GM12878 (cell line): ENCODE measurements around the gene LSM14A.

Experiments
- BCLAF1 ChIP-seq: fragments of 450-650 bp; IDR thresholded peaks from 2 replicates; pipeline ENCODE4 v1.6.1; 2017; ENCODE audit warnings: antibody characterized with exemption, mild to moderate bottlenecking, moderate library complexity
- IRF3 ChIP-seq: fragments of 450-650 bp; IDR thresholded peaks from 2 replicates; pipeline ENCODE4 v1.6.1; 2014; ENCODE audit warnings: mild to moderate bottlenecking
- ZNF217 ChIP-seq: fragments of 450-650 bp; IDR thresholded peaks from 2 replicates; pipeline ENCODE4 v1.6.1; 2017; ENCODE audit warnings: antibody characterized with exemption, mild to moderate bottlenecking
- TF ChIP-seq, protein P1 (sequence below): fragments of 450-650 bp; IDR thresholded peaks from 2 replicates; pipeline ENCODE4 v1.6.1; 2016; ENCODE audit warnings: mild to moderate bottlenecking
- TF ChIP-seq, protein P2 (sequence below), 3 experiments: IDR thresholded peaks in 2 of 3; conservative IDR thresholded peaks in 1 of 3; 2 replicates each; pipeline ENCODE4 v1.5.1; 2011; ENCODE audit warnings: low read depth in 3 of 3, low read length in 3 of 3, mild to moderate bottlenecking in 3 of 3, control low read depth in 2 of 3, moderate library complexity in 2 of 3, inconsistent platforms in 1 of 3, mixed read lengths in 1 of 3; ENCODE audit not compliant: control insufficient read depth in 2 of 3, insufficient read depth in 1 of 3; ENCODE audit errors: extremely low read depth in 1 of 3

- TF ChIP-seq BCLAF1 (no peak), ZNF217 (no peak), IRF3 (no peak)
- TF ChIP-seq, protein P1, sequence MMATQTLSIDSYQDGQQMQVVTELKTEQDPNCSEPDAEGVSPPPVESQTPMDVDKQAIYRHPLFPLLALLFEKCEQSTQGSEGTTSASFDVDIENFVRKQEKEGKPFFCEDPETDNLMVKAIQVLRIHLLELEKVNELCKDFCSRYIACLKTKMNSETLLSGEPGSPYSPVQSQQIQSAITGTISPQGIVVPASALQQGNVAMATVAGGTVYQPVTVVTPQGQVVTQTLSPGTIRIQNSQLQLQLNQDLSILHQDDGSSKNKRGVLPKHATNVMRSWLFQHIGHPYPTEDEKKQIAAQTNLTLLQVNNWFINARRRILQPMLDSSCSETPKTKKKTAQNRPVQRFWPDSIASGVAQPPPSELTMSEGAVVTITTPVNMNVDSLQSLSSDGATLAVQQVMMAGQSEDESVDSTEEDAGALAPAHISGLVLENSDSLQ, result no peak
- TF ChIP-seq, protein P2, sequence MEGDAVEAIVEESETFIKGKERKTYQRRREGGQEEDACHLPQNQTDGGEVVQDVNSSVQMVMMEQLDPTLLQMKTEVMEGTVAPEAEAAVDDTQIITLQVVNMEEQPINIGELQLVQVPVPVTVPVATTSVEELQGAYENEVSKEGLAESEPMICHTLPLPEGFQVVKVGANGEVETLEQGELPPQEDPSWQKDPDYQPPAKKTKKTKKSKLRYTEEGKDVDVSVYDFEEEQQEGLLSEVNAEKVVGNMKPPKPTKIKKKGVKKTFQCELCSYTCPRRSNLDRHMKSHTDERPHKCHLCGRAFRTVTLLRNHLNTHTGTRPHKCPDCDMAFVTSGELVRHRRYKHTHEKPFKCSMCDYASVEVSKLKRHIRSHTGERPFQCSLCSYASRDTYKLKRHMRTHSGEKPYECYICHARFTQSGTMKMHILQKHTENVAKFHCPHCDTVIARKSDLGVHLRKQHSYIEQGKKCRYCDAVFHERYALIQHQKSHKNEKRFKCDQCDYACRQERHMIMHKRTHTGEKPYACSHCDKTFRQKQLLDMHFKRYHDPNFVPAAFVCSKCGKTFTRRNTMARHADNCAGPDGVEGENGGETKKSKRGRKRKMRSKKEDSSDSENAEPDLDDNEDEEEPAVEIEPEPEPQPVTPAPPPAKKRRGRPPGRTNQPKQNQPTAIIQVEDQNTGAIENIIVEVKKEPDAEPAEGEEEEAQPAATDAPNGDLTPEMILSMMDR (IDR thresholded peaks at IDR 0.05 in 2 of 3, conservative IDR thresholded peaks at IDR 0.05 in 1 of 3; ENCODE audit: control insufficient read depth in 2 of 3, extremely low read depth in 1 of 3, insufficient read depth in 1 of 3, low read depth in 3 of 3, low read length in 3 of 3), result no peak
Observed at GRCh38 chr19:34255546-34255945, 83.2 kb downstream of the LSM14A start.
